GM12878 (cell line): ENCODE data around the gene SIGLEC14. TPM values are rescaled to one million over a fixed set of nuclear protein-coding genes. Genes with fewer than 3 reads are reported as not detected.

Experiments
- ATAC-seq: fragments of 200-7000 bp; cut with Tn5 transposase; 3 replicates; pipeline ENCODE4 v1.9.1; 2020; ENCODE audit warnings: mild to moderate bottlenecking, moderate library complexity
- BruUV-seq: library from RNA; stranded (reverse); fragments of 400-500 nt; replicated peaks from 2 replicates; lab custom pipeline; 2021; lab: Mats Ljungman, UMichigan
- CTCF ChIA-PET: fragments of 300-600 bp; sonication (Branson Sonifier 250); formaldehyde crosslinking; extraction: SDS; loops from one replicate; lab custom pipeline; 2021; ENCODE audit warnings: inconsistent platforms; lab: Yijun Ruan, JAX
- POLR2A ChIA-PET: fragments of 350-600 bp; formaldehyde crosslinking; extraction: SDS; loops from one replicate; lab custom pipeline; 2021; ENCODE audit warnings: inconsistent platforms; lab: Charles Lee
- RAD21 ChIA-PET: fragments of 300-600 bp; sonication (Branson Sonifier 250); formaldehyde crosslinking; loops from one replicate; lab custom pipeline; 2023; ENCODE audit warnings: antibody characterized with exemption; ENCODE audit not compliant: unreplicated experiment; lab: Charles Lee
- SMC1A ChIA-PET: fragments of 300-600 bp; sonication (Branson Sonifier 250); formaldehyde crosslinking; loops from one replicate; lab custom pipeline; 2023; ENCODE audit not compliant: unreplicated experiment, uncharacterized antibody; lab: Charles Lee
- DNase-seq: peaks from one replicate; pipeline ENCODE4 v3.0.0-alpha.2; 2011; ENCODE audit warnings: low read depth, low spot score
- FAIRE-seq: peaks from 3 replicates; lab custom pipeline; 2011; peaks lifted over from hg19 to GRCh38; lab: Jason Lieb, UNC
- H2AFZ ChIP-seq: 2 replicates; pipeline ENCODE4 v1.6.0; 2011; ENCODE audit warnings: low read depth, low read length, control low read depth; ENCODE audit not compliant: control insufficient read depth
- H3K27ac ChIP-seq: 2 replicates; pipeline ENCODE4 v1.5.1; 2011; ENCODE audit warnings: control low read depth; ENCODE audit not compliant: control insufficient read depth, insufficient read depth
- H3K27me3 ChIP-seq, 2 experiments: replicated peaks in 1 of 2; 2 replicates each; pipeline versions ENCODE4 v1.6.0 to v1.6.1; 2011; ENCODE audit warnings: low read length in 1 of 2; ENCODE audit not compliant: control insufficient read depth in 2 of 2, insufficient read depth in 2 of 2
- H3K36me3 ChIP-seq, 2 experiments: 2 replicates each; pipeline ENCODE4 v1.5.1; 2011; ENCODE audit warnings: low read length in 1 of 2; ENCODE audit not compliant: control insufficient read depth in 2 of 2, insufficient read depth in 2 of 2
- H3K4me1 ChIP-seq: 2 replicates; pipeline ENCODE4 v1.6.1; 2011; ENCODE audit warnings: mild to moderate bottlenecking, low read length, moderate library complexity, mixed read lengths; ENCODE audit not compliant: control insufficient read depth, insufficient read depth
- H3K4me2 ChIP-seq: 2 replicates; pipeline ENCODE4 v1.6.0; 2011; ENCODE audit warnings: control low read depth; ENCODE audit not compliant: control insufficient read depth, insufficient read depth
- H3K4me3 ChIP-seq: fragments of 200-600 bp; sonication (generic); 2 replicates; pipeline ENCODE4 v1.5.1; 2016
- H3K79me2 ChIP-seq: 2 replicates; pipeline ENCODE4 v1.6.0; 2011; ENCODE audit warnings: low read length; ENCODE audit not compliant: control insufficient read depth, insufficient read depth
- H3K9ac ChIP-seq: 2 replicates; pipeline ENCODE4 v1.8.0; 2011; ENCODE audit warnings: low read length, control low read depth, mixed read lengths; ENCODE audit not compliant: control insufficient read depth, insufficient read depth
- H3K9me3 ChIP-seq: replicated peaks from 3 replicates; pipeline ENCODE4 v1.5.1; 2011; ENCODE audit warnings: mild to moderate bottlenecking, low read length; ENCODE audit not compliant: control insufficient read depth, insufficient read depth
- H4K20me1 ChIP-seq: 2 replicates; pipeline ENCODE4 v1.6.0; 2011; ENCODE audit not compliant: control insufficient read depth, insufficient read depth
- EED ChIP-seq: sonication (generic); IDR thresholded peaks from 2 replicates; pipeline ENCODE4 v1.6.1; 2016; ENCODE audit warnings: antibody characterized with exemption, low read depth
- ESRRA ChIP-seq: IDR thresholded peaks from 2 replicates; pipeline ENCODE4 v1.6.1; 2012; ENCODE audit warnings: mild to moderate bottlenecking, low read length, improper control_type of control experiment
- NR2C2 ChIP-seq: IDR thresholded peaks from 2 replicates; pipeline ENCODE4 v1.6.1; 2011; ENCODE audit warnings: borderline replicate concordance, low read depth; ENCODE audit not compliant: control insufficient read depth, insufficient read length
- RUNX3 ChIP-seq: IDR thresholded peaks from 2 replicates; pipeline ENCODE4 v1.6.1; 2012; ENCODE audit warnings: low read length, inconsistent platforms
- ZNF622 ChIP-seq: fragments of 450-650 bp; IDR thresholded peaks from 2 replicates; pipeline ENCODE4 v1.6.1; 2017; ENCODE audit warnings: mild to moderate bottlenecking, inconsistent platforms
- WGBS: methylation state at CpG from one replicate; pipeline ENCODE4 v1.1.6; 2016; ENCODE audit warnings: low lambda C conversion rate; ENCODE audit not compliant: insufficient replicate concordance, insufficient coverage; ENCODE audit errors: missing lambda C conversion rate; 5-methylcytosine and 5-hydroxymethylcytosine counted together
- in situ Hi-C: fragments of 300-500 bp; cut with MboI; formaldehyde crosslinking; loops from 9 replicates; pipeline ENCODE4 v1.14.3; 2018; ENCODE audit warnings: mixed read lengths
- intact Hi-C: fragments of 100-400 bp; cut with micrococcal nuclease; formaldehyde crosslinking; loops from one replicate; pipeline ENCODE4 v1.14.2; 2022; ENCODE audit not compliant: unreplicated experiment
- polyA plus RNA-seq, 11 experiments: library from polyadenylated mRNA; depleted of rRNA in 4 of 11; unstranded in 6 of 11; stranded (reverse) in 5 of 11; fragments of >200 nt; fragmentation: Nextera tagmentation in 4 of 11; fragmentation: Illumina TruSeq in 1 of 11; extraction: Ambion mirVana in 4 of 11; extraction: Trizol in 1 of 11; gene quantifications; 1 replicate in 1 of 11; 2 replicates in 10 of 11; pipeline versions ENCODE4 v1.2.1 to v1.2.3, GENCODE V29; 2011 to 2016; ENCODE audit warnings: inconsistent platforms in 2 of 11, missing spikeins in 2 of 11, low read depth in 1 of 11
- total RNA-seq, 4 experiments: library from RNA; depleted of rRNA in 3 of 4; stranded (reverse); fragments of >200 nt in 3 of 4; fragmentation: Illumina TruSeq in 1 of 4; extraction: Trizol in 1 of 4; gene quantifications; 2 replicates each; pipeline versions ENCODE4 v1.2.1 to v1.2.3, GENCODE V29; 2013 to 2021
- TF ChIP-seq, protein P1 (sequence below): fragments of 450-650 bp; IDR thresholded peaks from 2 replicates; pipeline ENCODE4 v1.6.1; 2016; ENCODE audit warnings: mild to moderate bottlenecking
- TF ChIP-seq, protein P2 (sequence below): fragments of 450-650 bp; IDR thresholded peaks from 2 replicates; pipeline ENCODE4 v1.6.1; 2017; ENCODE audit warnings: mild to moderate bottlenecking, low read depth, inconsistent platforms; ENCODE audit not compliant: poor library complexity, severe bottlenecking
- TF ChIP-seq, protein P3 (sequence below): IDR thresholded peaks from 2 replicates; pipeline ENCODE4 v1.6.1; 2011; ENCODE audit warnings: low read depth, low read length, improper control_type of control experiment, borderline replicate concordance
- TF ChIP-seq, protein P4 (sequence below): fragments of 450-650 bp; formaldehyde crosslinking; IDR thresholded peaks from 2 replicates; pipeline ENCODE4 v1.4.0; 2020; ENCODE audit warnings: mild to moderate bottlenecking, moderate library complexity
- TF ChIP-seq, protein P5 (sequence below): fragments of 150-350 bp; IDR thresholded peaks from 2 replicates; pipeline ENCODE4 v1.6.1; 2014; ENCODE audit warnings: mild to moderate bottlenecking, low read depth, low read length

SIGLEC14 gene
- total and polyA plus RNA-seq, 10 of the 15 experiments (the other 5 are each of a cell fraction or from before 2014, with no cell fraction given): 0.57 to 8.4 (median 4.6) TPM

DNA sequence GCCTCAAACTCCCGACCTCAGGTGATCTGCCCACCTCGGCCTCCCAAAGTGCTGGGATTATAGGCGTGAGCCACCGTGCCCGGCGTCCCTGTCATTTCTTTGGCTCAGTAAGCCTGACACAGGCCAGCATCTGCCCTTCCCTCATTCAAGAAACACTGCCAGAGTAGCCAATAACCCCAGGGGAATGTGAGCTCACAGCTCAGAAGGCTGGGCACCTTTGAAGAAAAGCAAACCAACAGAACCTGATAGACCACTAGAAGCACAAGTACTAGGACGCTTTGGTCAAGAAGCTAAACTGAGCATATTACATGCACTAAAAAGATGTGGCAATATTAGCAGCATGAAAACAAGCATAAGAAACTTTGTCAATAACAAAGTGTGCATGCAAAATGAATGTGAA lies 30.6 kb downstream of the SIGLEC14 start:
- no peak for DNase-seq
- H3K4me1 ChIP-seq: peaks cover 14% of the 10 kb centered on the region
- no peak overlapping the region for H3K4me3 ChIP-seq
- 79% methylated on average over 7 of the region's 7 CpGs for WGBS
- BruUV-seq: no TSS peak
- no peaks in the 10 kb centered on the region for H3K79me2 ChIP-seq
- H3K27ac ChIP-seq: no peak overlapping the region
- no peaks in the 10 kb centered on the region for H3K36me3 ChIP-seq
- H3K27me3 ChIP-seq: no peaks in the 10 kb centered on the region; a peak in 1 of 4 replicates
- FAIRE-seq: no peak
- TF ChIP-seq, protein P1, sequence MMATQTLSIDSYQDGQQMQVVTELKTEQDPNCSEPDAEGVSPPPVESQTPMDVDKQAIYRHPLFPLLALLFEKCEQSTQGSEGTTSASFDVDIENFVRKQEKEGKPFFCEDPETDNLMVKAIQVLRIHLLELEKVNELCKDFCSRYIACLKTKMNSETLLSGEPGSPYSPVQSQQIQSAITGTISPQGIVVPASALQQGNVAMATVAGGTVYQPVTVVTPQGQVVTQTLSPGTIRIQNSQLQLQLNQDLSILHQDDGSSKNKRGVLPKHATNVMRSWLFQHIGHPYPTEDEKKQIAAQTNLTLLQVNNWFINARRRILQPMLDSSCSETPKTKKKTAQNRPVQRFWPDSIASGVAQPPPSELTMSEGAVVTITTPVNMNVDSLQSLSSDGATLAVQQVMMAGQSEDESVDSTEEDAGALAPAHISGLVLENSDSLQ: no peak
- TF ChIP-seq, protein P2, sequence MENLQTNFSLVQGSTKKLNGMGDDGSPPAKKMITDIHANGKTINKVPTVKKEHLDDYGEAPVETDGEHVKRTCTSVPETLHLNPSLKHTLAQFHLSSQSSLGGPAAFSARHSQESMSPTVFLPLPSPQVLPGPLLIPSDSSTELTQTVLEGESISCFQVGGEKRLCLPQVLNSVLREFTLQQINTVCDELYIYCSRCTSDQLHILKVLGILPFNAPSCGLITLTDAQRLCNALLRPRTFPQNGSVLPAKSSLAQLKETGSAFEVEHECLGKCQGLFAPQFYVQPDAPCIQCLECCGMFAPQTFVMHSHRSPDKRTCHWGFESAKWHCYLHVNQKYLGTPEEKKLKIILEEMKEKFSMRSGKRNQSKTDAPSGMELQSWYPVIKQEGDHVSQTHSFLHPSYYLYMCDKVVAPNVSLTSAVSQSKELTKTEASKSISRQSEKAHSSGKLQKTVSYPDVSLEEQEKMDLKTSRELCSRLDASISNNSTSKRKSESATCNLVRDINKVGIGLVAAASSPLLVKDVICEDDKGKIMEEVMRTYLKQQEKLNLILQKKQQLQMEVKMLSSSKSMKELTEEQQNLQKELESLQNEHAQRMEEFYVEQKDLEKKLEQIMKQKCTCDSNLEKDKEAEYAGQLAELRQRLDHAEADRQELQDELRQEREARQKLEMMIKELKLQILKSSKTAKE: no peak
- TF ChIP-seq ZNF622: no peak
- TF ChIP-seq, protein P3, sequence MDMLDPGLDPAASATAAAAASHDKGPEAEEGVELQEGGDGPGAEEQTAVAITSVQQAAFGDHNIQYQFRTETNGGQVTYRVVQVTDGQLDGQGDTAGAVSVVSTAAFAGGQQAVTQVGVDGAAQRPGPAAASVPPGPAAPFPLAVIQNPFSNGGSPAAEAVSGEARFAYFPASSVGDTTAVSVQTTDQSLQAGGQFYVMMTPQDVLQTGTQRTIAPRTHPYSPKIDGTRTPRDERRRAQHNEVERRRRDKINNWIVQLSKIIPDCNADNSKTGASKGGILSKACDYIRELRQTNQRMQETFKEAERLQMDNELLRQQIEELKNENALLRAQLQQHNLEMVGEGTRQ: no peak
- TF ChIP-seq, protein P4, sequence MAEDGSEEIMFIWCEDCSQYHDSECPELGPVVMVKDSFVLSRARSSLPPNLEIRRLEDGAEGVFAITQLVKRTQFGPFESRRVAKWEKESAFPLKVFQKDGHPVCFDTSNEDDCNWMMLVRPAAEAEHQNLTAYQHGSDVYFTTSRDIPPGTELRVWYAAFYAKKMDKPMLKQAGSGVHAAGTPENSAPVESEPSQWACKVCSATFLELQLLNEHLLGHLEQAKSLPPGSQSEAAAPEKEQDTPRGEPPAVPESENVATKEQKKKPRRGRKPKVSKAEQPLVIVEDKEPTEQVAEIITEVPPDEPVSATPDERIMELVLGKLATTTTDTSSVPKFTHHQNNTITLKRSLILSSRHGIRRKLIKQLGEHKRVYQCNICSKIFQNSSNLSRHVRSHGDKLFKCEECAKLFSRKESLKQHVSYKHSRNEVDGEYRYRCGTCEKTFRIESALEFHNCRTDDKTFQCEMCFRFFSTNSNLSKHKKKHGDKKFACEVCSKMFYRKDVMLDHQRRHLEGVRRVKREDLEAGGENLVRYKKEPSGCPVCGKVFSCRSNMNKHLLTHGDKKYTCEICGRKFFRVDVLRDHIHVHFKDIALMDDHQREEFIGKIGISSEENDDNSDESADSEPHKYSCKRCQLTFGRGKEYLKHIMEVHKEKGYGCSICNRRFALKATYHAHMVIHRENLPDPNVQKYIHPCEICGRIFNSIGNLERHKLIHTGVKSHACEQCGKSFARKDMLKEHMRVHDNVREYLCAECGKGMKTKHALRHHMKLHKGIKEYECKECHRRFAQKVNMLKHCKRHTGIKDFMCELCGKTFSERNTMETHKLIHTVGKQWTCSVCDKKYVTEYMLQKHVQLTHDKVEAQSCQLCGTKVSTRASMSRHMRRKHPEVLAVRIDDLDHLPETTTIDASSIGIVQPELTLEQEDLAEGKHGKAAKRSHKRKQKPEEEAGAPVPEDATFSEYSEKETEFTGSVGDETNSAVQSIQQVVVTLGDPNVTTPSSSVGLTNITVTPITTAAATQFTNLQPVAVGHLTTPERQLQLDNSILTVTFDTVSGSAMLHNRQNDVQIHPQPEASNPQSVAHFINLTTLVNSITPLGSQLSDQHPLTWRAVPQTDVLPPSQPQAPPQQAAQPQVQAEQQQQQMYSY: no peak
- TF ChIP-seq EED: no peak
- TF ChIP-seq, protein P5, sequence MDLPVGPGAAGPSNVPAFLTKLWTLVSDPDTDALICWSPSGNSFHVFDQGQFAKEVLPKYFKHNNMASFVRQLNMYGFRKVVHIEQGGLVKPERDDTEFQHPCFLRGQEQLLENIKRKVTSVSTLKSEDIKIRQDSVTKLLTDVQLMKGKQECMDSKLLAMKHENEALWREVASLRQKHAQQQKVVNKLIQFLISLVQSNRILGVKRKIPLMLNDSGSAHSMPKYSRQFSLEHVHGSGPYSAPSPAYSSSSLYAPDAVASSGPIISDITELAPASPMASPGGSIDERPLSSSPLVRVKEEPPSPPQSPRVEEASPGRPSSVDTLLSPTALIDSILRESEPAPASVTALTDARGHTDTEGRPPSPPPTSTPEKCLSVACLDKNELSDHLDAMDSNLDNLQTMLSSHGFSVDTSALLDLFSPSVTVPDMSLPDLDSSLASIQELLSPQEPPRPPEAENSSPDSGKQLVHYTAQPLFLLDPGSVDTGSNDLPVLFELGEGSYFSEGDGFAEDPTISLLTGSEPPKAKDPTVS: no peak
- no peak for TF ChIP-seq NR2C2
- TF ChIP-seq ESRRA: no peak
- TF ChIP-seq RUNX3: no peak
- in situ Hi-C loops: no loop called here
- POLR2A ChIA-PET: no interaction called here
- RAD21 ChIA-PET: no interaction called here
- intact Hi-C loops: no loop called here
- CTCF ChIA-PET: interaction anchor here (0.6 to 1.2 kb wide), 3 partner anchors 9 to 199 kb away, joined by 3 to 4 read pairs (median 4); no protein-coding TSS in a partner anchor
- no peak overlapping the region for H2AFZ ChIP-seq
- H4K20me1 ChIP-seq: no peaks in the 10 kb centered on the region
- ATAC-seq: no peak
- peaks cover 7% of the 10 kb centered on the region; the same call in 2 of the 3 replicates for H3K9me3 ChIP-seq
- H3K9ac ChIP-seq: no peak overlapping the region
- no peak overlapping the region for H3K4me2 ChIP-seq
- SMC1A ChIA-PET: interaction anchor here (1.6 kb wide), 1 partner anchor 45 kb away, joined by 3 read pairs; no protein-coding TSS in a partner anchor
